Ecto neural progenitor cell (in vitro differentiated cells): ENCODE results near the gene PTGES.
"Not testable (repeated sequence)": the region's sequence is repeated elsewhere in the genome, so short reads cannot be mapped to it uniquely, and the experiment has no call there.

ENCODE experiments used
- DNase-seq: peaks from one replicate; pipeline ENCODE4 v3.0.0-alpha.2; 2018; ENCODE audit warnings: low spot score

PTGES gene

DNA sequence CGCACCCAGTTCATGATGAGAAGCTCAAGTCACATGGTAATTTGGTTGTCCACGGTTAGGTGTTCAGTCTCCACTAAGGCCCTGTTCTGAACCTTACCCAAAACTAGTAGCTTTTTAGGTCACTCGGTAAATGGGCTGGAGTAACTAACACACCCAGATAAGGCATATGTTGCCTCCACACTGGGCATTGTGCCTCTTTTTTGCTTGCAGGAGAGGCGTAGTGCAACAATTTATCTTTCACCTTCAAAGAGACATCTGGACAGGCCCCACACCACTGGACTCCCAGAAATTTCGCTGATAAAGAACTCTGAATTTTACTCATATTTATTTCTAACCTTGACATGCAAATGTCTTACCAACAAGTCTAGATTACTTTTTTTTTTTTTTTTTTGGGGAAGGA lies 16.8 kb upstream of the PTGES start:
- DNase-seq, result no peak

DNA sequence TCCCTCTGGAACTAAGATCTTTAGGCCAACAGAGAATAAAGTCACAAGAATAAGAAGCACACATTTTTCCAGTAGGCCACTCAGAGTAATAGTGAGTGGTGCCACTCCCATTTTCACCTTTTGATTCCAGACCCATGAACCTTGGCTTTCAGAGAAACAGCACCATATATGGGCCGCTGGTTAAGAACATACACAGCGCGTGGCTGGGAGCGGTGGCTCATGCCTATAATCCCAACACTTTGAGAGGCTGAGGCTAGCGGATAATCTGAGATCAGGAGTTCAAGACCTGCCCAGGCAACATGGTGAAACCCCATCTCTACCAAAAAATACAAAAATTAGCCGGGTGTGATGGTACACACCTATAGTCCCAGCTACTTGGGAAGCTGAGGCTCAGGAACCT lies 15.6 kb upstream of the PTGES start:
- DNase-seq, result no peak

DNA sequence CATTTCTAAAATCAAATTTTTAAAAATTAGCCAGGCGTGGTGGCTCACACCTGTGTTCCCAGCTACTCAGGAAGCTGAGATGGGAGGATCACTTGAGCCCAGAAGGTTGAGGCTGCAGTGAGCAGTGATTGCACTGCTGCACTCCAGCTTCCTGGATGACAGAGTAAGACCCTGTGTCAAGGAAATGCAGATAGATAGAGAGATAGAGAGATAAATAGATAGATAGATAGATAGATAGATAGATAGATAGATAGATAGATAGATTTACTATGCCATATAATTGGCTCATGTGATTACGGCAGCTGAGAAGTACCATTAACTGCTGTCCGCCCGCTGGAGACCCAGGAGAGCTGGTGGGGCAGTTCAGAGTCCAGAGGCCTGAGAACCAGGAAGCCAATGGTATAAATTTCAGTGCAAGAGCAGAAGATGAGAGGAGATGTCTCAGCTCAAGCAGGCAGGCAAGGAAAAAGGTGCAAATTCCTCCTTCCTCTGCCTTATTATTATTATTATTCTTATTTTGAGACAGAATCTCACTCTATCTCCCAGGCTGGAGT lies 13.0 kb upstream of the PTGES start:
- no peak for DNase-seq

DNA sequence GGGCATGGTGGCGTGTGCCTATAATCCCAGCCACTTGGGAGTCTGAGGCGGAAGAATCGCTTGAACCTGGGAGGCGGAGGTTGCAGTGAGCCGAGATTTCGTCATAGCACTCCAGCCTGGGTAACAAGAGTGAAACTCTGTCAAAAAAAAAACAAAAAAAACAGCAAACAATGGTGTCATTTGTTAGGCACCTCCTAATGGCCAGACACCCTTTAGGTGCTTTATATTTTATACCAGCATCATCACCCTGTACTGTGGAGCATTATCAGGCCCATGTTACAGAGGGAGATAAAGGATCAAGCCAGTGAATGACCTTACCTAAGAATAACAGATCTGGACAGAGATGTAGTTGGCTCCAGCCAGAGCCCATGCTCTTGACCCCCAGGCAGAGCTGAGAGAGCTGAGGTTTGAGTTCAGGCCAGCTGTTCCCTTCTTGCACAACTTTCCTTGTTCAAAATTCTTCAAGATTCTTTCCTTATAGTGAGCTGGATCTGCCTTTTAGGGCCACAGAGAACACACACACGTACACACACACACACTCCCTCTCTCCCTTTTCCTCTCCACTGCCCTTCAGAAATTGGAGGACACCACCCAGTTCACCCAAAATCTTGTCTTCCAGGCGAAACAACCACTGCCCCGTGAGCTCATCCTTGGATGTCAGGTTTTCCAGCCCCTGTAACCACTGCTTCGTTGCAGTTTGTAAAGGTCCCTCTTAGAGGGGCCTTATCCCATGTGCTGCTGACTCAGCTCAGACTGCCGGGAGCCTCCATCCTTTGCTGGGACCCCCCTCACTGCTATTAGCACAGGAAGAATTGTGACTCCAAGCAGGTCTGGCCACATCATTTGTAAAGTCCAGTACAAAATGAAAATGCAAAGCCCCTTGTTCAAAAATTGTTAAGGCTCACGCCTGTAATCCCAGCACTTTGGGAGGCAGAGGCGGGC lies 10.4 kb upstream of the PTGES start:
- DNase-seq, result no peak

DNA sequence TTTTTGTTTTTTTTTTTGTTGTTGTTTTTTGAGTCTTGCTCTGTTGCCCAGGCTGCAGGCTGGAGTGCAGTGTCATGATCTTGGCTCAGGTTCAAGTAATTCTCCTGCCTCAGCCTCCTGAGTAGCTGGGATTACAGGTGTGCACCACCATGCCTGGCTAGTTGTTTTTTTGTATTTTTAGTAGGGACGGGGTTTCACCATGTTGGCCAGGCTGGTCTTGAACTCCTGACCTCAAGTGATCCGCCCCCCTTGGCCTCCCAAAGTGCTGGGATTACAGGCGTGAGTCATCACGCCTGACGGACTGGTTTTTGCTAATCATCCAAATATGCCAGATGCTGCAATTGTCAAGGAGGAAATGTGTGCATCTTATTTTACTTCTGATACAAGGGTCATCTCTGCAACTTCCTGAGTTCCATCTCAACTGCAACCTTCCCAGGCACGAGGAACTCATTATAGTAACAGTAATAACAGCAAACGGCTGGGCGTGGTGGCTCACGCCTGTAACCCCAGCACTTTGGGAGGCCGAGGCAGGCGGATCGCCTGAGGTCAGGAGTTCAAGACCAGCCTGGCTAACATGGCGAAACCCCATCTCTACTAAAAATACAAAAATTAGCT lies 9.6 kb upstream of the PTGES start:
- DNase-seq, result not testable (repeated sequence)

DNA sequence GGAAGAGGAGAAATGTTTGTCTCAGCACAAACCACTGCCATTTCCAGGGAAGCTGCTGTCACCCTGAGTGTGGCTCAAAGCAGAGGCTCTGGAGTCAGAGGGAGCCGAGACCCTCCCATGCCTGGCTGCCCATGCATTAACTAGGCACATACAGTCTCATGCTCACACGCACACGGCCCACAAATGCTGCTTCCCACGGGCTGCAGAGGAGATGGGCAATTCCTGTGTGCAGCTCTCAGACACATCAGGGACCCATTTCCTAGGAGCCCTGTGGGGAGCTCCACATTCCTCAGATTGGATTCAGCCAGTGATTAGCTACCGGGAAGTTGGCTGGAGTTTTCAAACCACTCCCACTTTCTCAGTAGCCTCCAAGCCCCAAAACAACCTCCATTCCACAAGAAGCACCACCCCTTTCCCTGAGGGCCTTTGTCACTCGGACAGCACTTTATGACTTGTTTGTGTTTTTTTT lies 9.1 kb upstream of the PTGES start:
- DNase-seq, result no peak

DNA sequence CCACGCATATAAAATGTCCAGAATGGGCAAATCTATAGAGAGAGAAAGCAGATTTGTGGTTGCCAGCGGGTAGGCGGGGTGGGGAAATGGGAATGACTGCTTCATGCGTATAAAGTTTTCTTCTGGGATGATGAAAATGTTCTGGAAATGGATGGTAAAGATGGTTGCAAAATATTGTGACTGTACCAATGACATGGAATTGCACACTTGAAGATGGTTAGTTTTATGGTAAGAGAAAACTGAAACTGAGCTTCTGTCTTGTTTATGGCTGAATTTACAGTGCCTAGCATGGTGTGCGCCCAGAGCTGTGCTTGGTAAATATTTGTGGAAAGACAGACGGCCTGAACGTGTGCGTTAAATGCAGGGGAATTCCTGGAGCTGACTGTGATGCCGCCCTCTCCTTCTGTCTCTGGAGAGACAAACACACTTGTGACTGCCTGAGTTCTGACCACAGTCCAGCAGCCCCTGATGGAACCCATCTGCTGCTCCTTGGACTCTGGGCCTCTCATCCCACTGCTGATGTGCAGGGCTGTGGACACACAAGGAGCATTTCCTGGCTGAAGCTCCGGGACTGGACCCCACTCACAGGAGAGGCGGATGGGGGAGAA lies 8.6 kb upstream of the PTGES start:
- no peak for DNase-seq

DNA sequence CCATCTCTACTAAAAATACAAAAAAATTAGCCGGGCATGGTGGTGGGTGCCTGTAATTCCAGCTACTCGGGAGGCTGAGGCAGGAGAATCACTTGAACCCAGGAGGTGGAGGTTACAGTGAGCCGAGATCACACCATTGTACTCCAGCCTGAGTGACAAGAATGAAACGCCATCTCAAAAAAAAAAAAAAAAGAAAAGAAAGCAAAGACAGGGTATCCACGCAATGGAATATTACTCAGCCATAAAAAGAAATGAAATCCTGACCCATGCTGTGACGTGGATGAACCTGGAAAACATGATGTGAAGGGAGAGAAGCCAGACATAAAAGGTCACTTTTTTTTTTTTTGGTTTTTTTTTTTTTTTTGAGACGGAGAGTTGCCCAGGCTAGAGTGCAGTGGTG lies 7.9 kb upstream of the PTGES start:
- DNase-seq, result not testable (repeated sequence)

DNA sequence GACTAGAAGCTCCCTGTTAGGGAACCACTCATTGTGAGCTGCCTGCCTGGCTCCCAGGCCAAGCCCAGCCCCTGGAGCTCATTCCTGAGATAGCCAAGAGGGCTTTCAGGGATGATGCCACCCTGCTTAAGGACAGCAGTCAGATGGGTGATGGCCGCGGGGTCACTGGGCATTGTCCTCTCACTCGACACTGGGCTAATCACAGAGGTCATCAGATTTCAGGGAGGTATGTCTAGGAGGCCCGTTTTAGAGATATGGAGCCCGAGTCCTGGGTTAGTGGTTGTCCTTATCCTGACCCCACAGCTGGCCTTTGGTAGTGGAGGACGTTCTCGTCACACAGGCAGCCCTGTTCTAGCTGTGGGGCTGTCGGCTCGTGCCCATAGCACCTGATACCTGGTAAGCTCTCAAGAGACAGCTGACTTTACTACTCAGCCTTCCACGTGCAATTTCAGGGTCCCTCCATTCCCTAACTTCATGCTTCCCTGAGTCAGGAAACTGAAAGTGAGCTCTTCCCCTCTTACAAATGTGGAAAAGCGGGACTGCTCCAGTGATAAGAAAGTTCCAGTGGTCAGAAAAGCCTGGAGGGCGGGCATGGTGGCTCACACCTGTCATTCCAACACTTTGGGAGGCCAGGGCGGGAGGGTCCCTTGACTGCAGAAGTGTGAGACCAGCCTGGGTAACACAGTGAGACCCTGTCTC lies 7.1 kb upstream of the PTGES start:
- no peak for DNase-seq

DNA sequence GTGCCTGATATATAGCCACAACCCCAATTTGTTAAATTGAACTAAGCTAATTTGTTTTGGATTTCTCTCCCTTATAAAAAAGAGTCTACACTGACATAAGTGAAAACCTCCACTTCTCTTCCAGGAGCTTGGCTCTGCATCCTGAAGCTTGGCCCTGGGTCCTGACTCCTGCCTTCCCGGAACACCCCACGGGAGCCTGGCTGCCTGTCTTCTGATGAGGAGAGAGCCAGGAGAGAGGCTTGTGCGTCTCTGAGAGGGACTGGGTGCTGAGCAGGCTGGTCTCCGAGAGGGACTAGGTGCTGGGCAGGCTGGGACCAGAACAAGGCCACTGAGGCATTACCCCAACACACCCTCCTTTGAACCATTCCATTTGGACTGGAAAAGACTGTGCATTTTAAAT lies 6.5 kb upstream of the PTGES start:
- no peak for DNase-seq

DNA sequence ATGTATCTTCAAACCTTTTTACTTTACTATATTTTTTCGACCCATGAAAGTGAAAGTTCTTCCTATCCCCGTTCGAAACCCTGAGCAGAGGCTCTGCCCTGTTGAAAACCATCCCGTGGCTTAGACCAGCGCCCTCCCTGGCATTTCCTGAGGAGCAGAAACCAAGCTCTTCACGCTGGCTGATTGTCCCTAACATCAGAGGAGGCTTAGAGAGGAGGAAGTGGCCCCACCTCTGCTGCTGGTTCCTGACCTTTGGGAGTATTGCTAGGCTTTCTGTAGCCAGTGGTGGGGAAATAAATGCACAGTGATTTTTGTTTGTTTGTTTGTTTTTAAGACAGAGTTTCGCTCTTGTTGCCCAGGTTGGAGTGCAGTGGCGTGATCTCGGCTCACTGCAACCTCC lies 4.2 kb upstream of the PTGES start:
- no peak for DNase-seq

DNA sequence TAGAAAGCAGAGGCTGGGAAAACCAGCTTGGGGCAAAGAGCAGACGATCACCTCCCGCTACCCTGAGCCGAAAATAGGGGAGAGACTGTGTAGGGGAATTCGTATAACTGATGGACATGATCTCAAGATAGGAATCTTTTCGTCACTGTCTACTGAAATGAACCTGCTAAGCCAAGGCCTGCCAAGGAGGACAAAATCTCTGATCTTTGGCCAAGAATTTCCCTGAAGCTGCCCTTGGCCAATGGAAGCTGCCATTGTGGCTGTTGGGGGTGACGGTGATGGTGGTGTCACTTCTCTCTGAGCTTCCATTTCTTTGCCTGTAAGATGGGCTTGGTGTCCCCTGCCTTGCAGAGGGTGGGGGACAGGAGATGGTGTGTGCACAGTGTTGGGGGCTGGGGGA lies 3.3 kb upstream of the PTGES start:
- DNase-seq, result no peak

DNA sequence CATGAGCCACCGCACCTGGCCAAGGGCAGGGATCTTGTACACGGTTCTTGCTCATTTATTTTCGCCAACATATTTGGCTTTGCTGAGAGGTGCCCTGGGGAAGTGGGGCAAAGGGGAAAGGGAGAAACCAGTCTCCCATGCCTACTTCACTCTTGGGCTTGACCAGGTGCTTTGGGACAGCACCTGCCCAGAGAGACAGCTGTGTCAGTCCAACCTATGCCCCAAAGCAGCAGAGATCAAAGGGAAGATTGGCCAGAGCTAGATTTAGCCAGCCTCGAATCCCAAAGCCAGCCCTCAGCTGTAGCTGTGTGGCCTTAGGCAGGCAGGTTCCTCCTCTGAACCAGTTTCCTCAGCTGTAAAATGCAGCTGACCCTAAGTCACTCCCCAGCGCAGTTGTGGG lies 2.3 kb upstream of the PTGES start:
- no peak for DNase-seq

DNA sequence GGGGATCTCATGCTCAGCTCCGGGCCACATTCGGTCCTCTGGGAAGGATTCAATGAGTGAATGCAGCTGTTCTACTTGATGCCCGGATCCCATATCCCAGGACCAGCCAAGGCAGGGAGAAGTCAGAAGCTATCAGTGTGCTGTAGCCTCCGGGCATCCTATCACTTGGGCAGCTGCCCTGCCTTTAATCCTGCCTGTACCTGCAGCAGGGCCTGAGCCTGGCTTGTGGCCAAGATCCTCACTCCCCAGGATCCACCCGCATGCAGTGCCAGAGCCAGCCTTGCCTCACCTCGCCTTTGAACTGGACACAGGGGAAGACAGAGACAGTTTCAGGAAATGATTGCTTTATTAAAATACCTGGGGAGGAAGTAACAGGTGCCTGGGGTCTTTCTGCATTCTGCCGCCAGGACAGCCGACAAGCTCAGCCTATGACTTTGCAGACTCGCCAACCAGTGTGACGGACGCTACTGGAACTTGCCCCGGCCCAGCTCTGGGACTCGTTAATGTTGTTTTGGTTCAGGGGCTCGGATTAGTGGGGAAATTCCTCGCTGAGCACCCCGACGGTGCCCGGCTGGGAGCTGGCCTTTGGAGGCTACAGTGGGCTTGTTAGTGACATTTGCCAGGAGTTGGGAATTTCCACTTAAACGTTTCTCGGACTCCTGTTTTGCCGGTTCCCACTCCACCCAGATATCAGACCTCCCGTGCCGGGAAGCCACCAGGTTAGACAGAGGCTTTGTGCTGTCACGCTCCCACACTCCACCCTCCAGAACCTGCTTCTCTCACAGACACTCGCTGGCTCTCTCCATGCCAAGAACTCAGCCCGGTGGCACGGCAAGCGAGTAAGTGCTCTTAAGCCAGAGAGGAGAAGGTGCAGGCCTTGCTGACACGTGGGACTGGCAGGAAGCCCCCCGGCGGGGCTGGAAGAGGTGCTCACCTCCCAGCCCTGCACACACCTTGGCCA lies 721 bp downstream of the PTGES start:
- DNase-seq, result no peak

DNA sequence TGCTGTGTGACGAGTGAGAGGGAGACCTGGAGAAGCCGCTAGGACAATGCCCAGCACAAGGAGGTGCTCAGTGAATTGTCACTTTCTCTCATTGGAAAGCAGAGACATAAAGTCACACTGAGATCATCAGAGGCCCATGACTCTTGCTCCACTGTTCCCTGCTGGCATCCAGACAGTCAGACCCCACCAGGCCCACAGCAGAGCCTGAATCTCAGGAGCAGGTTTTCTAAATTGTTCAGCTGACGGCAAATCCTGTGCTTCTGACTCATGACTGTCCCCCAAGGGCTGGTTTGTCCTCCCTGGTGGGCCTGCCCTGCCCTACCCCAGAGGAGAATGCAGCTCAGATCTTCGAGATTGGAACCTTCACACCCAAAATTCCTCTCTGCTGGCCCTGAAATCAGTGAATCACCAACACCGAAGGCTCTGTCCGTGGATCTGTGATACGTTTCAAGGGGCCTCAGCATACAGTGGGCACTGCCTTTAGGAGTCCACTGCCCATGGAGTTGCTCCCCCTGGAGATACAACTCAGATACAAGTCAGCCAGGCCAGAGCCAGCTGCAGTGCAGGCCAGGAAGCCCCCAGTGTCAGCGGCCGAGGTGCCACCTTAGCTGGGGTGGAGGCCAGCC lies 2.7 kb downstream of the PTGES start:
- no peak for DNase-seq

DNA sequence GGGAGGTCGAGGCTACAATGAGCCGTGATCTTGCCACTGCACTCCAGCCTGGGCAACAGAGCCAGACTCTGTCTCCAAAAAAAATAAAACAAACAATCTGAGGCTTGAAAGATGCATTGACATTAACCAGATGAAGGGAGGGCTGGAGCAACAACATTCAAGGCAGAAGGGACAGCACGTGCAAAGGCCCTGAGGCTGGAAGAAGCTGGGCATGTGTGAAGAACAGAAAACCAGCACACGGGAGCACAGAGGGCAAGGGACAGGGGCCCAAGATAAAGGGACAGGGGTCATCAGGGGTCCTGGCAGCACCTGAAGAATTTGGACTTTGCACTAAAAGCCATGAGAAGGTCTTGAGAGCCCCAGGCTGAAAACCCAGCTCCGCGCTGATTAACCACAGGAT lies 3.3 kb downstream of the PTGES start:
- no peak for DNase-seq

DNA sequence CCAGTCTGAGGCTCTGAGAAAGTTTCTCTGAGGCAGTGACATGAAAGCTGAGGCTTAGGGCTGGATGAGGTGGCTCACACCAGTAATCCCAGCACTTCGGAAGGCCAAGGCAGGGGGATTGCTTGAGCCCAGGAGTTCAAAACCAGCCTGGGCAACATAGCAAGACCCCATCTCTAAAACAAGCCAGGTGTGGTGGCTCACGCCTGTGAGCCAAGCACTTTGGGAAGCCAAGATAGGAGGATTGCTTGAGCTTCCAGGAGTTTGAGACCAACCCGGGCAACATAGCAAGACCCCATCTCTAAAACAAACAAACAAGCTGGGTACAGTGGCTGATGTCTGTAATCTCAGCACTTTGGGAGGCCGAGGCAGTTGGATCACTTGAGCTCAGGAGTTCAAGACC lies 3.8 kb downstream of the PTGES start:
- DNase-seq, result not testable (repeated sequence)

DNA sequence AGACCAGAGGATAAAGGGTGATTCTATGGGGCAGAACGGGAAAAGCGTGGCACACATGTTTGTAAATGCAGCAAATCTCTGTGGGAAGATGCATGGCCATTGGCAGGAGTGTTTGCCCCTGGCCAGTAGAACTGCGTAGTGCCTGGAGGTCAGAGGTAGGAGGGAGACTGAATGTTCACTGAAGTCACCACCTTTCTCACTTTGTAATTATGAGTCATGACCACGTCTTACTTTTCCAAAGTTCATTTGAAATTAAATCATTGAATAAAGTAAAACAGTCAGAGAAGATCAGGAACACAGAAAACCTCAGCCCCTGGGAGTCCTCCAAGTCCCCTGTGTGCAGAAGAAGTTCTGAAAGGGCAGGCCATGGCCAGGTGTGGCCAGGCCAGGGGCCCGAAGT lies 4.6 kb downstream of the PTGES start:
- no peak for DNase-seq

DNA sequence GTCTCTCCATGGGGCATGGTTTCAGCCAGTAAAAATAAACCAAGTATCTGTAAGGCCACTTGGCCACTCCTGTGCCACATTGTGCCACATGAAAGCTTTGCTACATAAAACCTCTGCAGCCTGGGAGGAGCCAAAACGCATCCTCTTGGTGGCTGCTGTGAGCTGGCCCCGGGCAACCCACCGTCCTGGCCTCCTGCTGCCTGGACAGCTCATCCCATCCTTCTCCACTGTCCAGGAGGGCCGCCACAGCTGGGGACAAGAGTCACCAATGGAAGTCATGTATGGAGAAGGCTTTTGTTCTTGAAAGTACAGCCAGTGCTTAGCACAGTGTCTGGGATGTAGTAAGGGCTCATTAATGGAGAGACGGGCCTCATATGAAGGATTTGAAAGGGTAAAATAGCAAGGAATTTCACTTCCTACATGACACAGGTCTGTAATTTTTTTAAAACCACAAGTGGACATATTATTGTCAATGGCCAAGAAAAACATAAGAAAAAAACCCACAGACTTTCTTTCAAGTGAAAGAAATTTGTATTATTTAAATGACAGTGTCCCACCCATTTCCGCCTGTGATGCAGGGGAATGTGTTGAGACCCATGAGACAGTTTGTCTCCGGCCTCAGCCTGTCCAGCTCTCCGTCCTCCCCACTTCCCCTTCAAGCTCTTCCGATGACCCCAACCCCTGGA lies 6.6 kb downstream of the PTGES start:
- DNase-seq, result no peak

DNA sequence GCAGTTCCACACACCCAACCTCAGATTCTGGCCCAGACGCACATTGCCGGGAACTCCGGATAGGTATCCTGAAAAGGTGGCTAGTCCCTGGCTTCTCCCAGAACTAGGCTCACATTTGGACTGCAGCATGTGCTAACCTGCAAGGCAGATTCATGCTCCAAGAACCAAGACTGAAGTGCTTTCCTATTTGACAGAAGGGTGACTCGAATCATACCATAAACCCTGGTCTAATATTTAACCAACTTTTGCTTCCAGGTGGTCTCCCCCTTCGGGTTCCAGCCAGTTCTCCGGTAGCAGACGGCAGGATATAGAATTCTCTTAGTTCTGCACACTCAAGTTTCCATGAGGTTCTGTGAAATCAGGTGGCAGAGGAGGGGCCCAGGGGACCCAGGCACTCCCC lies 7.6 kb downstream of the PTGES start:
- no peak for DNase-seq
